NCI-H2196 treated with DMSO at 0.1 percent for 48 hours (cell line): ENCODE results near the gene LRRC8B.
"Not testable (repeated sequence)": the region's sequence is repeated elsewhere in the genome, so short reads cannot be mapped to it uniquely, and the experiment has no call there.

Experiments
- DNase-seq: peaks from one replicate; lab custom pipeline; 2025; ENCODE audit not compliant: unreplicated experiment; lab: John Stamatoyannopoulos, UW

LRRC8B gene

GRCh38 chr1:89606227-89606980, 81.8 kb downstream of the LRRC8B start:
- DNase-seq: no peak

DNA sequence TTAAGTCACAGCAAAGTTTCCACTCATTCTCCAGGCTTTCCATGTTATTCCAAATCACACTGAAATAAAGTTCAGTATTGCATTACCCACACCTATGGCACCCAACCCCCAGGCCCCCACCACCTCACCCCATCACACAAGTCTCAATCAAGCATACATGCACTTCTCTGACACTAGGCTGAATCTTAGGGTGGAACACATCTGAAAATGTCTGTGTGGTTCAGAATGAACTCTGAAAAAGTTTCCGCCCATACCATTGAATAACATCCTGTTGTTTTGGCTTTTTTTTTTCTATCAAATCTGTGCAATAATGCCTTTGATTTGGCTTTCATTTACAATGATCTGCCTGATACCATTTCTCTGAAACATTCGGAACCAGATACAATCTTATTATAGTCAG, 82.5 kb downstream of the LRRC8B start:
- no peak for DNase-seq

GRCh38 chr1:89607586-89608318, 83.1 kb downstream of the LRRC8B start:
- no peak for DNase-seq

DNA sequence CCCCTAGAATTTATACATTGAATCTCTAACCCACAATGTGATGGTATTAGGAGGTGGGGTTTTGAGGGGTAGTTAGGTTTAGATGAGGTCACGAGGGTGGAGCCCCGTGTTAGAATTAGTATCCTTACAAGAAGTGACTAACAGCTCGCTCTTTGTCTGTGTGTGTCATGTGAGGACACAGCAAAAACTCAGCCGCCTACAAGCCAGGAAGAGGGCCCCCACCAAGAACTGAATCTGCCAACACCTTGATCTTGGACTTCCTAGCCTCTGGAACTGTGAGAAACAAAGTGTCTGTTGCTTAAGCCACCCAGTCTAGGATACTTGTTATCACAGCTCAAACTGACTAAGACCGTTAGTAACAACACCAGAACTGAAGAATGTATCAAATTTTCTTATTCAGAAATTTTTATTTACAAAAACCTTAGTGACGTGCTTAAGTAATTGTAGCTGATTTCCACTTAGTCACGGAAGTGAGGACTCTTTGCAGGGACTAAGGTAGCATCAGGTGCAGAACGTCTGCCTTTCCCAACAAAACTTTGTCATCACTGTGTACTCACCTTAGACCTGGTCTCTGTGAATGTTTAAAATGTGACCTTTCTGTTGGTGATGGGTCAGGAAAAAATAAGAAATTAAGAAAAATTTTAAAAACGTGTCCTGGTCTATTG, 83.8 kb downstream of the LRRC8B start:
- DNase-seq: no peak

DNA sequence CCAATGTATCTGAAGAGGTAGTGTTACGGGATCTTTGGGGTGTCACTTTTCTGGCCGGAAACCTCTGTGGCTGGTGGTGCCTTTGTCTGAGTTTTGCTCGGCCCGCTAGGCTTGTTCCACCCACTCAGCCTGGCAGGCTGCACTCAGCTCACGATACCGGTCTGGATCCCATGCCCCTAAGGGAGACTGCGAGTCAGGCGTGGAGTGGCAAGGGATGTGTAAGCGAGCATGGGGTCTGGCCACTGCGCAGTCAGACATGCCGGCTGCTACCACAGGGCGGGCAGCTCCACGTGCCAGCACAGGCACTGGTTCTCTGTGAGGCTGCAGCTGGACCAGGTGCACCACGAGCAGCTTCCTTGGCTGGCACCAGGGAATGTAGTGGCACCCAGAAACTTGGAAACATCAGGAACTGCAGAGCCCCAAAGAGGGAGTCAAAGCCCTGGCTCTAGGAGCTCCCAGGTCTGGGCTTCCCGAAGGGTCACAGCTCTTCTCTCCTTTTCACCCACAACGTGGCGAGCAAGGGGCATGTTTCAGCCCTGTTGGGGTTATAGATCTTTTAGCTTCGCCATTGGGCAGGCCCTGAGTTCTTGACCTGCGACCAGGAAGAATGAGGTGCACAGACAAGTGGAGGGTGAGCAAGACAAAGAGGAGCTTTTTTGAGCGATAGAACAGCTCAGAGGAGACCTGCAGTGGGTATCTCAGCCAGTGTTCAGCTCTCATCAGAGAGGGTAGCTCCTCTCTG, 84.5 kb downstream of the LRRC8B start:
- DNase-seq: no peak

GRCh38 chr1:89609781-89610456, 85.3 kb downstream of the LRRC8B start:
- DNase-seq: no peak

DNA sequence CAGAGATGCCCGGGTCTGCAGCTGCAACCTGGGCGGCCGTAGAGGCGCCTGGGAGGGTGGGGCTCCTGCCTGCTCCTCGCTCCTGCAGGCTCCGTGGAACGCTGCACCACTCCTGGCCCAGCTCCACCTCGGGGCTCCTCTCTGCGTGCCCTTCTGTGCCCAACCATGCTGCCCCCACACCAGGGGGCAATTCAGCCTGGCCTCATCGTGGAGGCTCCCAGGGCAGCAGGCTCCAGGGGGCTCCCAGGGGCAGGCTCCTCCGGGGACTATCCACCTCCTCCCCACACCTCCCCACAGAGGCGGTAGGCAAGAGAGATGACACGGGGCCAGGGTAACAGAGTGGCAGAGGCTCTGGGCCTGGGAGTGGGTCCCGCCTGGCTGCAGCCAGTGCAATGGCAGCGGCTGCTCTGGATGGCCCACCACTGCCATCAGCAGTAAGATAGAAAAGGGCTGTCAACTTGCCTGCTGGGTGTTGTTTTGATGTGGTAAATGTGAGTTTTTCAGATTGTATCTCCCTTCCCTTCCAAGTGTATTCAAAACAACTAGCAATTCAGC, 85.9 kb downstream of the LRRC8B start:
- no peak for DNase-seq

- DNase-seq: no peak
These were observed 87.1 kb downstream of the LRRC8B start for GRCh38 chr1:89611721-89612120.

DNA sequence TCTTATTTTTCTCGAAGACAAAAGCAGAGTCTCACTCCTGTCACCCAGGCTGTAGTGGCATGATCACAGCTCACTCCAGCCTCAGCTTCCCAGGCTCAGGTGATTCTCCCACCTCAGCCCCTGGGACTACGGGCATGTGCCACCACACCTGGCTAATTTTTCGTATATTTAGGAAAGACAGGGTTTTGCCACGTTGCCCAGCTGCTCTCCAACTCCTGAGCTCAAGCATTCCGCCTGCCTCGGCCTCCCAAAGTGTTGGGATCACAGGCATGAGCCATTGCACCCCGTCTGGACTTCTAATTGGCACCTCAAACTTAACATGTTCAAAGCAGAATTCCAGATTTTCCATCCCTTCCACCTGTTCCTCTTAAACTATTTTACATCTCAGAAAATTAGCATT, 89.3 kb downstream of the LRRC8B start:
- no peak for DNase-seq

- DNase-seq: no peak
These were observed 91.3 kb downstream of the LRRC8B start for GRCh38 chr1:89615676-89616598.

DNA sequence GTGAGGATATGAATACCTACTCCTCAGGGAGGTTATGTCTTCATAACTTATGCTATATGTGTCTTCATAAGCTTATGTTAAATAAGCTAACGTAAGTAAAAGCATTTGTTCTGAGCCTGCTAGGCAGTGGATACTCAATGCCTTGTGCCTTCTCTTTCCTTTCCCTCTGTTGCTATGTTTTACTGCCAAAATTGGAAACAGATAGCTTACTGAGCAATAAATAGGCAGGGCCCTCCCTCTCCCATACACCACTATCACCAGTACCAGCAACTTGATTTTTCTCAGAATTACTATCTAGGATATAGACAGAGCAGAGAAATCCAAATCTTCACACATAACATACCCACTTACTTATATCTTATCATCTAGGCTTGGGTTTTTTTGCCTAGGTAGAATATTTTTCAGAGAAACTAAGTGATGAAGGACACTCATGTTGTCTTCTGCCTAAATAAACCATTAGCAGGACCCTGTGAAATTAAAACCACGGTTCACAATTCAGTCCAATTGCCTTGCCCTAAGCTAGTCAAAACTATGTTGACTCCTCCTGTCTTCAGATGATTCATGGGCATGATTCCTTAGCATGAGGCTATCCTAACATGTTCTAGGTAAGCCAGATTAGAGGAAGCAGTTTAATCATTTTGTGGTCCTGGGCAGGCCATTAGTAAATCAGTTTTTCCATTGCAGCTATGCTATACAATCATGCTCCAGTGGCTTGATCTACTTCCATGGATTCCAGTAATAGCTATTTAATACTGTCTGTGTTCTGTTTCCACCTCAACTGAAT, 92.4 kb downstream of the LRRC8B start:
- no peak for DNase-seq

DNA sequence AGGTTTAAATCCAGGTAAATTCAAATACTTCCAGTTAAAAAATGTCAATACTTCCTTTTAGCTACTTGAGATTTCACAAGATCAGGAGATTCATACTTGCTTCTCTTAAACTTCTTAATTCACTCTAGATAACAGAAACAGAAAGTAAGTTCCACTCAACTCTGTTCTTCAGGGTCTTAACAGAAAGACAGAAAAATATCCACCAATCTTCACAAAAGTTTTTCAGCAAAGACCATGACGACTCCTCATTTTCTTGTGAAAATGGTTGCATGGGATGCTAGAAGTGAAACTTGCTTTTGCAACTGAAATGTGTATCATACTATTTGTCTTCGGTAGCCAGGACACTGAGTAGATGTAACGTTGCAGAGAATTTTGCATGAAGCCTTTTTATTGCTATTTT, 96.0 kb downstream of the LRRC8B start:
- DNase-seq: no peak

DNA sequence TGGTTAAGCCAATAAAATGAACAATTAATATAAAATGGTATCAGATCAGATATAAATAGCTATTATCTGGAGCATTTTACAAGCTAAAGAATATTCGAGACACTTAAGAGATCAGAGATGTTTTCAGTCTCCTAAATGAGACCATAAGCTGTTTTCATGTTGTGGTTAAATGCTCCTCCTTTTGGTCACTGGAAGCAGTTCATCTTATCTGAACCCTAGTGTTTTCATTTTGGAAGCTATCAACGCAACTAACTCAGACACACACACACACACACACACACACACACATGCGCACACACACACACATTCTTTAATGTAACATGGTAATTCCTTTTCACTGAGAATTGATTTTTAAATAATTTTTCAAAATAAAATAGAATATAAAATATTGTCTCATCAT, 98.3 kb downstream of the LRRC8B start:
- DNase-seq: no peak

DNA sequence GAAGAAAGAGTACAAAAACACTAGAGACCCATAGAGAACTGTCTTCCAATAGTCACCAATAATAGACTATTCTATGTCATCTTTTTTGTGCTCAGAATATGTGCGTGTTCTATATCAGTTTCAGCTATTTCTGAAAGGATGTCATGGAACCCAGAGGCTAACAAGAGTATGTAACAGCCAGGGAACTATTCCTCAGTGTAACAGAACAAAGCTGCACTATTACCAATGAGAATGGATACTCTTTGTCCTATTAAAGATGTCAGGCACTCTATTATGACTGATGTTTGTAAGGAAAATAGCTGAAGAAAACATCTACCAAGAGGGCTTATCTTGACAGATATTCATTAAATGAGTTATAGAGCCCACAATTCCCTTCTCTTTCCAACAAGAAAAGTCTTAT, 99.7 kb downstream of the LRRC8B start:
- DNase-seq: no peak

- DNase-seq: no peak
These were observed 100.2 kb downstream of the LRRC8B start for GRCh38 chr1:89624715-89625323.

- DNase-seq: no peak
These were observed 103.0 kb downstream of the LRRC8B start for GRCh38 chr1:89627596-89627962.

GRCh38 chr1:89629146-89629545, 104.5 kb downstream of the LRRC8B start:
- DNase-seq: no peak

GRCh38 chr1:89629600-89629999, 105.0 kb downstream of the LRRC8B start:
- not testable (repeated sequence) for DNase-seq
